Stomach smooth muscle (tissue), 2 donors: ENCODE data around the gene CCDC6.
"Not testable (repeated sequence)": the region's sequence is repeated elsewhere in the genome, so short reads cannot be mapped to it uniquely, and the experiment has no call there.

Experiments used
- H3K27ac ChIP-seq: one replicate; pipeline ENCODE4 v1.7.0; 2013; ENCODE audit warnings: mild to moderate bottlenecking, low read length, inconsistent platforms
- H3K27me3 ChIP-seq, 2 donors: one replicate each; pipeline ENCODE4 v1.7.0; 2013; ENCODE audit warnings: low read length in 2 of 2; ENCODE audit not compliant: insufficient read depth in 2 of 2, control insufficient read depth in 1 of 2
- H3K36me3 ChIP-seq, 2 donors: one replicate each; pipeline ENCODE4 v1.7.0; 2013; ENCODE audit warnings: low read length in 2 of 2; ENCODE audit not compliant: control insufficient read depth in 2 of 2, insufficient read depth in 2 of 2
- H3K4me1 ChIP-seq: one replicate; pipeline ENCODE4 v1.7.0; 2013; ENCODE audit warnings: low read length; ENCODE audit not compliant: control insufficient read depth, insufficient read depth
- H3K4me3 ChIP-seq, 2 donors: one replicate each; pipeline ENCODE4 v1.7.0; 2013; ENCODE audit warnings: low read length in 2 of 2
- H3K9ac ChIP-seq, 2 donors: one replicate each; pipeline ENCODE4 v1.7.0; 2013; ENCODE audit warnings: low read length in 2 of 2, mild to moderate bottlenecking in 1 of 2
- H3K9me3 ChIP-seq, 2 donors: one replicate each; pipeline ENCODE4 v1.7.0; 2013; ENCODE audit warnings: low read length in 2 of 2; ENCODE audit not compliant: control insufficient read depth in 2 of 2
- donor health status: healthy.
- donor health status: Pancreatic carcinoma.

Gene CCDC6

GRCh38 chr10:59793919-59794318 is 112.4 kb downstream of the CCDC6 start:
- H3K4me1 ChIP-seq, result peaks cover 2% of the 10 kb centered on the region
- H3K9me3 ChIP-seq, result no peaks in the 10 kb centered on the region
- H3K4me3 ChIP-seq, result no peak overlapping the region
- H3K36me3 ChIP-seq, result peaks cover 24 to 28% of the 10 kb centered on the region in 2 donors
- H3K27ac ChIP-seq, result no peak overlapping the region
- no peak overlapping the region for H3K9ac ChIP-seq
- H3K27me3 ChIP-seq, result no peaks in the 10 kb centered on the region

GRCh38 chr10:59792812-59793211 is 113.5 kb downstream of the CCDC6 start:
- no peaks in the 10 kb centered on the region for H3K27me3 ChIP-seq
- peaks cover 3% of the 10 kb centered on the region for H3K4me1 ChIP-seq
- no peak overlapping the region for H3K27ac ChIP-seq
- H3K36me3 ChIP-seq, result peaks cover 21 to 28% of the 10 kb centered on the region in 2 donors
- H3K9me3 ChIP-seq, result no peaks in the 10 kb centered on the region
- no peak overlapping the region for H3K9ac ChIP-seq
- no peak overlapping the region for H3K4me3 ChIP-seq

GRCh38 chr10:59791601-59792000 is 114.8 kb downstream of the CCDC6 start:
- Histone ChIP-seq H3K4me1 (peaks cover 3% of the 10 kb centered on the region), H3K9me3 (no peaks in the 10 kb centered on the region), H3K4me3 (no peak overlapping the region), H3K9ac (no peak overlapping the region), H3K27ac (no peak overlapping the region), H3K27me3 (no peaks in the 10 kb centered on the region), H3K36me3 (peaks cover 19 to 28% of the 10 kb centered on the region in 2 donors)

GRCh38 chr10:59790080-59790479 is 116.3 kb downstream of the CCDC6 start:
- not testable (repeated sequence) for H3K27me3 ChIP-seq, H3K4me1 ChIP-seq, H3K27ac ChIP-seq, H3K9ac ChIP-seq, H3K4me3 ChIP-seq, H3K9me3 ChIP-seq
- peaks cover 19 to 26% of the 10 kb centered on the region in 2 donors for H3K36me3 ChIP-seq

GRCh38 chr10:59788914-59789313 is 117.4 kb downstream of the CCDC6 start:
- H3K27ac ChIP-seq, H3K4me1 ChIP-seq, H3K27me3 ChIP-seq, H3K4me3 ChIP-seq, H3K9ac ChIP-seq, H3K9me3 ChIP-seq: not testable (repeated sequence)
- peaks cover 16 to 19% of the 10 kb centered on the region in 2 donors for H3K36me3 ChIP-seq

- not testable (repeated sequence) for H3K4me1 ChIP-seq, H3K27me3 ChIP-seq, H3K4me3 ChIP-seq, H3K27ac ChIP-seq, H3K36me3 ChIP-seq, H3K9ac ChIP-seq, H3K9me3 ChIP-seq
Observed at GRCh38 chr10:59787032-59787431, 119.3 kb downstream of the CCDC6 start.

GRCh38 chr10:59785476-59785875 is 120.9 kb downstream of the CCDC6 start:
- H3K27me3 ChIP-seq, H3K4me1 ChIP-seq, H3K36me3 ChIP-seq, H3K4me3 ChIP-seq, H3K9me3 ChIP-seq, H3K27ac ChIP-seq, H3K9ac ChIP-seq: not testable (repeated sequence)

- H3K9ac ChIP-seq, result no peak overlapping the region
- H3K4me1 ChIP-seq, result no peaks in the 10 kb centered on the region
- H3K36me3 ChIP-seq, result no peaks in the 10 kb centered on the region
- H3K27ac ChIP-seq, result no peak overlapping the region
- no peaks in the 10 kb centered on the region for H3K9me3 ChIP-seq
- H3K27me3 ChIP-seq, result no peaks in the 10 kb centered on the region
- H3K4me3 ChIP-seq, result no peak overlapping the region
Observed at GRCh38 chr10:59781511-59781910, 124.8 kb downstream of the CCDC6 start.

GRCh38 chr10:59779756-59780533 is 126.4 kb downstream of the CCDC6 start:
- H3K4me1 ChIP-seq, result no peaks in the 10 kb centered on the region
- no peaks in the 10 kb centered on the region for H3K27me3 ChIP-seq
- no peak overlapping the region for H3K4me3 ChIP-seq
- H3K9ac ChIP-seq, result no peak overlapping the region
- H3K27ac ChIP-seq, result no peak overlapping the region
- H3K9me3 ChIP-seq, result no peaks in the 10 kb centered on the region
- no peaks in the 10 kb centered on the region for H3K36me3 ChIP-seq

GRCh38 chr10:59774451-59774850 is 131.9 kb downstream of the CCDC6 start:
- Histone ChIP-seq H3K9me3 (no peaks in the 10 kb centered on the region), H3K27me3 (no peaks in the 10 kb centered on the region), H3K36me3 (no peaks in the 10 kb centered on the region), H3K4me1 (no peaks in the 10 kb centered on the region), H3K4me3 (no peak overlapping the region), H3K27ac (no peak overlapping the region), H3K9ac (no peak overlapping the region)

GRCh38 chr10:59773088-59773487 is 133.3 kb downstream of the CCDC6 start:
- H3K27ac ChIP-seq, result no peak overlapping the region
- no peaks in the 10 kb centered on the region for H3K4me1 ChIP-seq
- no peak overlapping the region for H3K9ac ChIP-seq
- H3K36me3 ChIP-seq, result no peaks in the 10 kb centered on the region
- H3K4me3 ChIP-seq, result no peak overlapping the region
- H3K27me3 ChIP-seq, result no peaks in the 10 kb centered on the region
- H3K9me3 ChIP-seq, result no peaks in the 10 kb centered on the region
